HEK293T (cell line): ENCODE data around the gene KMT2A.

ENCODE experiments used
- ELF4 ChIP-seq: fragments of 450-650 bp; IDR thresholded peaks from 2 replicates; pipeline ENCODE4 v1.6.1; 2017; ENCODE audit warnings: antibody characterized with exemption
- FOXM1 ChIP-seq: fragments of 450-650 bp; IDR thresholded peaks from 2 replicates; pipeline ENCODE4 v1.6.1; 2017; ENCODE audit warnings: mild to moderate bottlenecking, borderline replicate concordance
- NFRKB ChIP-seq: fragments of 450-650 bp; IDR thresholded peaks from 2 replicates; pipeline ENCODE4 v1.6.1; 2016; ENCODE audit warnings: mild to moderate bottlenecking, moderate library complexity
- TARDBP ChIP-seq: fragments of 450-650 bp; IDR thresholded peaks from 2 replicates; pipeline ENCODE4 v1.6.1; 2016

- TF ChIP-seq ELF4 (no peak), FOXM1 (no peak), NFRKB (no peak), TARDBP (no peak)
Measured at GRCh38 chr11:118442301-118442700, 6.0 kb downstream of the KMT2A start.
